HepG2 (cell line): ENCODE data around the gene GK. TPM values are rescaled to one million over a fixed set of nuclear protein-coding genes. Genes with fewer than 3 reads are reported as not detected.

ENCODE experiments used
- ATF1 ChIP-seq: IDR thresholded peaks from 2 replicates; pipeline ENCODE4 v1.6.1; 2016; ENCODE audit warnings: mild to moderate bottlenecking, control low read depth
- FOXJ3 ChIP-seq: sonication (generic); formaldehyde crosslinking; IDR thresholded peaks from 2 replicates; pipeline ENCODE4 v1.4.0; 2020; ENCODE audit warnings: missing genetic modification reagents, mild to moderate bottlenecking, borderline replicate concordance
- MIER2 ChIP-seq: IDR thresholded peaks from 2 replicates; pipeline ENCODE4 v1.6.1; 2016; ENCODE audit warnings: missing biosample characterization, missing genetic modification reagents
- MYC ChIP-seq: sonication (generic); formaldehyde crosslinking; IDR thresholded peaks from 2 replicates; pipeline ENCODE4 v1.9.0; 2021; ENCODE audit warnings: missing genetic modification reagents, borderline replicate concordance
- NFRKB ChIP-seq: fragments of 450-650 bp; IDR thresholded peaks from 2 replicates; pipeline ENCODE4 v1.6.1; 2017
- PHF5A ChIP-seq: IDR thresholded peaks from one replicate; pipeline ENCODE4 v1.6.1; 2018; ENCODE audit warnings: low read depth, missing genetic modification reagents; ENCODE audit not compliant: unreplicated experiment
- POLR2A ChIP-seq, 2 experiments: IDR thresholded peaks; 2 replicates each; pipeline ENCODE4 v1.6.1; 2011; ENCODE audit warnings: low read depth in 2 of 2, low read length in 2 of 2, mild to moderate bottlenecking in 1 of 2, moderate library complexity in 1 of 2; ENCODE audit not compliant: insufficient read depth in 1 of 2
- POLR2AphosphoS2 ChIP-seq: IDR thresholded peaks from 2 replicates; pipeline ENCODE4 v1.6.1; 2011; ENCODE audit warnings: low read depth, low read length, improper control_type of control experiment
- POLR2G ChIP-seq: fragments of 200-400 bp; formaldehyde crosslinking; IDR thresholded peaks from 2 replicates; pipeline ENCODE4 v1.6.1; 2018; ENCODE audit warnings: mild to moderate bottlenecking, low read depth, low read length, moderate library complexity
- RFX1 ChIP-seq: fragments of 450-650 bp; IDR thresholded peaks from 2 replicates; pipeline ENCODE4 v1.6.1; 2017
- RNF2 ChIP-seq: fragments of 450-650 bp; conservative IDR thresholded peaks from 2 replicates; pipeline ENCODE4 v1.6.1; 2016; ENCODE audit warnings: low read depth
- TAF1 ChIP-seq: sonication (generic); formaldehyde crosslinking; IDR thresholded peaks from 2 replicates; pipeline ENCODE4 v1.4.0; 2020; ENCODE audit warnings: missing genetic modification reagents
- TBX3 ChIP-seq: fragments of 450-650 bp; IDR thresholded peaks from 2 replicates; pipeline ENCODE4 v1.6.1; 2017; ENCODE audit warnings: antibody characterized with exemption, mild to moderate bottlenecking, inconsistent platforms, borderline replicate concordance
- TEAD2 ChIP-seq: sonication (generic); formaldehyde crosslinking; IDR thresholded peaks from 2 replicates; pipeline ENCODE4 v1.9.0; 2021; ENCODE audit warnings: missing genetic modification reagents
- TOPORS ChIP-seq: sonication (generic); formaldehyde crosslinking; IDR thresholded peaks from 2 replicates; pipeline ENCODE4 v1.8.0; 2023; ENCODE audit warnings: mild to moderate bottlenecking, missing genetic modification reagents
- ZFP41 ChIP-seq: sonication (generic); formaldehyde crosslinking; IDR thresholded peaks from 2 replicates; pipeline ENCODE4 v1.4.0; 2020; ENCODE audit warnings: mild to moderate bottlenecking, missing genetic modification reagents, borderline replicate concordance
- ZNF235 ChIP-seq: sonication (generic); formaldehyde crosslinking; IDR thresholded peaks from 2 replicates; pipeline ENCODE4 v1.8.1; 2023; ENCODE audit warnings: mild to moderate bottlenecking, missing genetic modification reagents, borderline replicate concordance
- ZNF253 ChIP-seq: sonication (generic); formaldehyde crosslinking; IDR thresholded peaks from 2 replicates; pipeline ENCODE4 v1.8.0; 2022; ENCODE audit warnings: mild to moderate bottlenecking, missing genetic modification reagents, borderline replicate concordance
- ZNF282 ChIP-seq: fragments of 450-650 bp; IDR thresholded peaks from 2 replicates; pipeline ENCODE4 v1.6.1; 2018; ENCODE audit not compliant: partially characterized antibody
- ZNF292 ChIP-seq: sonication (generic); formaldehyde crosslinking; IDR thresholded peaks from 2 replicates; pipeline ENCODE4 v1.8.1; 2022; ENCODE audit warnings: mild to moderate bottlenecking, low read depth, missing genetic modification reagents, borderline replicate concordance
- ZNF296 ChIP-seq: sonication (generic); formaldehyde crosslinking; conservative IDR thresholded peaks from 2 replicates; pipeline ENCODE4 v1.5.0; 2020; ENCODE audit warnings: mild to moderate bottlenecking, missing genetic modification reagents
- ZNF564 ChIP-seq: sonication (generic); formaldehyde crosslinking; IDR thresholded peaks from 2 replicates; pipeline ENCODE4 v1.8.1; 2023; ENCODE audit warnings: mild to moderate bottlenecking, missing genetic modification reagents
- ZNF614 ChIP-seq: IDR thresholded peaks from 2 replicates; pipeline ENCODE4 v1.6.1; 2018; ENCODE audit warnings: missing biosample characterization, missing genetic modification reagents, inconsistent platforms, borderline replicate concordance
- ZNF619 ChIP-seq: sonication (generic); formaldehyde crosslinking; IDR thresholded peaks from 2 replicates; pipeline ENCODE4 v1.4.0; 2020; ENCODE audit warnings: mild to moderate bottlenecking, missing genetic modification reagents
- ZNF766 ChIP-seq: sonication (generic); formaldehyde crosslinking; IDR thresholded peaks from 2 replicates; pipeline ENCODE4 v1.5.0; 2020; ENCODE audit warnings: missing genetic modification reagents, borderline replicate concordance
- ZSCAN22 ChIP-seq: sonication (generic); formaldehyde crosslinking; IDR thresholded peaks from 2 replicates; pipeline ENCODE4 v1.4.0; 2020; ENCODE audit warnings: mild to moderate bottlenecking, missing genetic modification reagents
- polyA plus RNA-seq, 8 experiments: library from polyadenylated mRNA; depleted of rRNA in 3 of 8; stranded (reverse) in 7 of 8; unstranded in 1 of 8; fragments of >200 nt; fragmentation: Illumina TruSeq in 4 of 8; extraction: Trizol in 4 of 8; gene quantifications; 2 replicates each; pipeline versions ENCODE4 v1.2.1 to v1.2.3, GENCODE V29; 2011 to 2016; ENCODE audit warnings: low read depth in 4 of 8, missing spikeins in 1 of 8, mixed read lengths in 1 of 8; ENCODE audit not compliant: insufficient read depth in 1 of 8
- total RNA-seq, 5 experiments: library from RNA; depleted of rRNA; stranded (reverse); fragments of >200 nt; fragmentation: Illumina TruSeq; extraction: Trizol; gene quantifications; 2 replicates each; pipeline ENCODE4 v1.2.3, GENCODE V29; 2016; ENCODE audit warnings: low read depth in 1 of 5
- TF ChIP-seq, protein P1 (sequence below): sonication (generic); formaldehyde crosslinking; IDR thresholded peaks from 2 replicates; pipeline ENCODE4 v1.4.0; 2020; ENCODE audit warnings: missing genetic modification reagents
- TF ChIP-seq, protein P2 (sequence below): sonication (generic); formaldehyde crosslinking; IDR thresholded peaks from 2 replicates; pipeline ENCODE4 v1.5.1; 2020; ENCODE audit warnings: mild to moderate bottlenecking, missing genetic modification reagents
- TF ChIP-seq, protein P3 (sequence below): sonication (generic); formaldehyde crosslinking; IDR thresholded peaks from 2 replicates; pipeline ENCODE4 v1.8.1; 2023; ENCODE audit warnings: missing genetic modification reagents, mild to moderate bottlenecking, borderline replicate concordance
- TF ChIP-seq, protein P4 (sequence below): IDR thresholded peaks from 2 replicates; pipeline ENCODE4 v1.6.1; 2012; ENCODE audit warnings: inconsistent platforms

GK gene
- total and polyA plus RNA-seq, 2 of the 13 experiments (the other 11 are each of a cell fraction or from before 2014, with no cell fraction given): 64.2 to 265 TPM

DNA sequence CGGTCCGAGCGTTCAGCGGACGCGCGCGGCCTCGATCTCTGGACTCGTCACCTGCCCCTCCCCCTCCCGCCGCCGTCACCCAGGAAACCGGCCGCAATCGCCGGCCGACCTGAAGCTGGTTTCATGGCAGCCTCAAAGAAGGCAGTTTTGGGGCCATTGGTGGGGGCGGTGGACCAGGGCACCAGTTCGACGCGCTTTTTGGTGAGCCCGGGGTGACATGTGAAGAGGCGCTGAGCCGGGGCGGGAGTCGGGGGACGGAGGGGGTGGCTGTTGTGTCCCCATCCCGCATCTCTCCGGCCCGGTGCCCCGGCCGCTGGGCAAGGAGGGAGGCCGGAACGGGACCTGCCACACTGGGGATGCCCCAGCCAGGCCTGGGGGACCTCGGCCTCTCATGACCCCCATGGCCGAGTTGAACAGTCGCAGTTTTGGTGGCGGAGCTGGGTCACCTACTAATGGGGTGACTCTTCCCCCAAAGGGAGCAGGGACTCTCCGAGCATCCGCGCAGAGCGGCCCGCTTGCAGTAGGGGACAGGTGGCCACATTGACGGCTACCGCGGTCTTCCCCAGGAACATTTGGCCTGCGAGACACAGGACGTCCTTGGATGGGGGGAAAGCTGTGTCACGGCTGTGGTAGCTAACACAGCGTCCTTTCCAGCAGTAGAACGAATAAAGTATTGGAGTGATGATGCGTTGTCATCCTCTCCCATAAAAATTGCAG lies at the start of gene GK (continued):
- TF ChIP-seq NFRKB (no peak), ZNF235 (CRISPR knock-in tag) (no peak), ZNF614 (CRISPR knock-in tag) (no peak), POLR2G (no peak), ZSCAN22 (CRISPR knock-in tag) (no peak), TEAD2 (CRISPR knock-in tag) (no peak), ZNF619 (no peak), MYC (CRISPR knock-in tag) (0 out of 2 replicates have a peak, but pooled peaks have one; percentile 9), RFX1 (no peak), ZNF564 (CRISPR knock-in tag) (no peak), ZNF292 (CRISPR knock-in tag) (no peak), ZNF253 (CRISPR knock-in tag) (no peak), FOXJ3 (CRISPR knock-in tag) (no peak), PHF5A (CRISPR knock-in tag) (no peak), RNF2 (no peak), POLR2A (IDR thresholded peaks at IDR 0.05; ENCODE audit: insufficient read depth in 1 of 2, low read depth in 2 of 2, low read length in 2 of 2) (peak; percentile 32 to 61), MIER2 (no peak), ATF1 (CRISPR knock-in tag) (no peak), ZNF282 (no peak), ZFP41 (CRISPR knock-in tag) (no peak), TAF1 (peak; percentile 56), POLR2AphosphoS2 (no peak), ZNF766 (no peak), TOPORS (CRISPR knock-in tag) (no peak), ZNF296 (CRISPR knock-in tag) (no peak), TBX3 (no peak)
- TF ChIP-seq, protein P1, sequence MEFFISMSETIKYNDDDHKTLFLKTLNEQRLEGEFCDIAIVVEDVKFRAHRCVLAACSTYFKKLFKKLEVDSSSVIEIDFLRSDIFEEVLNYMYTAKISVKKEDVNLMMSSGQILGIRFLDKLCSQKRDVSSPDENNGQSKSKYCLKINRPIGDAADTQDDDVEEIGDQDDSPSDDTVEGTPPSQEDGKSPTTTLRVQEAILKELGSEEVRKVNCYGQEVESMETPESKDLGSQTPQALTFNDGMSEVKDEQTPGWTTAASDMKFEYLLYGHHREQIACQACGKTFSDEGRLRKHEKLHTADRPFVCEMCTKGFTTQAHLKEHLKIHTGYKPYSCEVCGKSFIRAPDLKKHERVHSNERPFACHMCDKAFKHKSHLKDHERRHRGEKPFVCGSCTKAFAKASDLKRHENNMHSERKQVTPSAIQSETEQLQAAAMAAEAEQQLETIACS (CRISPR knock-in tag): 0 out of 2 replicates have a peak, but pooled peaks have one; percentile 40
- TF ChIP-seq, protein P2, sequence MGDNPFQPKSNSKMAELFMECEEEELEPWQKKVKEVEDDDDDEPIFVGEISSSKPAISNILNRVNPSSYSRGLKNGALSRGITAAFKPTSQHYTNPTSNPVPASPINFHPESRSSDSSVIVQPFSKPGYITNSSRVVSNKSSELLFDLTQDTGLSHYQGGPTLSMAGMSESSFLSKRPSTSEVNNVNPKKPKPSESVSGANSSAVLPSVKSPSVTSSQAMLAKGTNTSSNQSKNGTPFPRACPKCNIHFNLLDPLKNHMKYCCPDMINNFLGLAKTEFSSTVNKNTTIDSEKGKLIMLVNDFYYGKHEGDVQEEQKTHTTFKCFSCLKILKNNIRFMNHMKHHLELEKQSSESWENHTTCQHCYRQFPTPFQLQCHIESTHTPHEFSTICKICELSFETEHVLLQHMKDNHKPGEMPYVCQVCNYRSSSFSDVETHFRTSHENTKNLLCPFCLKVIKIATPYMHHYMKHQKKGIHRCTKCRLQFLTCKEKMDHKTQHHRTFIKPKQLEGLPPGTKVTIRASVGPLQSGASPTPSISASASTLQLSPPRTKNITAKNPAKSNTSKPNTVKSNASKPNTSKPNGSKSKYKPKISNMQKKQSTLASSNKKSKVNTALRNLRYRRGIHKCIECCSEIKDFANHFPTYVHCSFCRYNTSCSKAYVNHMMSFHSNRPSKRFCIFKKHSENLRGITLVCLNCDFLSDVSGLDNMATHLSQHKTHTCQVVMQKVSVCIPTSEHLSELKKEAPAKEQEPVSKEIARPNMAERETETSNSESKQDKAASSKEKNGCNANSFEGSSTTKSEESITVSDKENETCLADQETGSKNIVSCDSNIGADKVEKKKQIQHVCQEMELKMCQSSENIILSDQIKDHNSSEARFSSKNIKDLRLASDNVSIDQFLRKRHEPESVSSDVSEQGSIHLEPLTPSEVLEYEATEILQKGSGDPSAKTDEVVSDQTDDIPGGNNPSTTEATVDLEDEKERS (CRISPR knock-in tag): no peak
- TF ChIP-seq, protein P3, sequence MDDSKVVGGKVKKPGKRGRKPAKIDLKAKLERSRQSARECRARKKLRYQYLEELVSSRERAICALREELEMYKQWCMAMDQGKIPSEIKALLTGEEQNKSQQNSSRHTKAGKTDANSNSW (CRISPR knock-in tag): no peak
- TF ChIP-seq, protein P4, sequence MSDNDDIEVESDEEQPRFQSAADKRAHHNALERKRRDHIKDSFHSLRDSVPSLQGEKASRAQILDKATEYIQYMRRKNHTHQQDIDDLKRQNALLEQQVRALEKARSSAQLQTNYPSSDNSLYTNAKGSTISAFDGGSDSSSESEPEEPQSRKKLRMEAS: no peak
